H9 (cell line): ENCODE results near the gene UMAD1. TPM values are rescaled to one million over a fixed set of nuclear protein-coding genes. Genes with fewer than 3 reads are reported as not detected.

ENCODE experiments used
- DNase-seq: peaks from one replicate; pipeline ENCODE4 v3.0.0-alpha.2; 2017
- H2AFZ ChIP-seq: one replicate; pipeline ENCODE4 v1.6.1; 2013; ENCODE audit warnings: mild to moderate bottlenecking, low read length, control low read depth, moderate library complexity
- H2AK5ac ChIP-seq: 2 replicates; pipeline ENCODE4 v1.6.1; 2013; ENCODE audit warnings: low read length, control low read depth, mixed read lengths; ENCODE audit not compliant: insufficient read length
- H2BK120ac ChIP-seq: one replicate; pipeline ENCODE4 v1.6.1; 2013; ENCODE audit warnings: low read depth, mild to moderate bottlenecking, low read length, control low read depth, inconsistent platforms; ENCODE audit not compliant: poor library complexity, severe bottlenecking
- H2BK12ac ChIP-seq: 2 replicates; pipeline ENCODE4 v1.6.1; 2013; ENCODE audit warnings: low read length, control low read depth, mixed read lengths, low read depth; ENCODE audit not compliant: insufficient read length
- H2BK15ac ChIP-seq: 2 replicates; pipeline ENCODE4 v1.6.1; 2013; ENCODE audit warnings: low read depth, low read length, control low read depth
- H2BK20ac ChIP-seq: one replicate; pipeline ENCODE4 v1.6.1; 2013; ENCODE audit warnings: low read depth, mild to moderate bottlenecking, low read length, control low read depth, inconsistent platforms; ENCODE audit not compliant: poor library complexity, severe bottlenecking
- H2BK5ac ChIP-seq: 2 replicates; pipeline ENCODE4 v1.6.1; 2013; ENCODE audit warnings: low read length, control low read depth, mixed read lengths; ENCODE audit not compliant: insufficient read length
- H3K14ac ChIP-seq: 2 replicates; pipeline ENCODE4 v1.6.1; 2013; ENCODE audit warnings: low read length, control low read depth; ENCODE audit not compliant: insufficient read depth
- H3K18ac ChIP-seq: 2 replicates; pipeline ENCODE4 v1.6.1; 2013; ENCODE audit warnings: low read depth, mild to moderate bottlenecking, mixed read lengths, low read length, control low read depth; ENCODE audit not compliant: insufficient read length
- H3K23ac ChIP-seq: 2 replicates; pipeline ENCODE4 v1.6.1; 2013; ENCODE audit warnings: low read length, control low read depth, mixed read lengths, low read depth; ENCODE audit not compliant: insufficient read length
- H3K23me2 ChIP-seq: 2 replicates; pipeline ENCODE4 v1.6.1; 2013; ENCODE audit warnings: low read depth, mild to moderate bottlenecking, mixed read lengths, low read length, control low read depth; ENCODE audit not compliant: insufficient read length, poor library complexity, severe bottlenecking
- H3K27ac ChIP-seq: 2 replicates; pipeline ENCODE4 v1.5.1; 2013; ENCODE audit warnings: low read length, control low read depth, mixed read lengths, low read depth; ENCODE audit not compliant: insufficient read length
- H3K27me3 ChIP-seq: 2 replicates; pipeline ENCODE4 v1.6.1; 2013; ENCODE audit warnings: low read length, control low read depth, inconsistent platforms; ENCODE audit not compliant: insufficient read depth
- H3K4ac ChIP-seq: 2 replicates; pipeline ENCODE4 v1.6.1; 2013; ENCODE audit warnings: low read depth, mild to moderate bottlenecking, control low read depth, inconsistent platforms, low read length, moderate library complexity
- H3K4me1 ChIP-seq: 2 replicates; pipeline ENCODE4 v1.6.1; 2013; ENCODE audit warnings: low read length, control low read depth, inconsistent platforms; ENCODE audit not compliant: insufficient read depth
- H3K4me2 ChIP-seq: 2 replicates; pipeline ENCODE4 v1.6.1; 2013; ENCODE audit warnings: low read length, control low read depth, mixed read lengths; ENCODE audit not compliant: insufficient read length, insufficient read depth
- H3K56ac ChIP-seq: 2 replicates; pipeline ENCODE4 v1.6.1; 2013; ENCODE audit warnings: low read depth, mild to moderate bottlenecking, mixed read lengths, low read length, control low read depth; ENCODE audit not compliant: insufficient read length
- H3K79me1 ChIP-seq: 2 replicates; pipeline ENCODE4 v1.6.1; 2013; ENCODE audit warnings: low read depth, mild to moderate bottlenecking, moderate library complexity, low read length, control low read depth, inconsistent platforms; ENCODE audit not compliant: insufficient read depth, poor library complexity, severe bottlenecking
- H3K79me2 ChIP-seq: 2 replicates; pipeline ENCODE4 v1.6.1; 2013; ENCODE audit warnings: low read length, control low read depth, inconsistent platforms; ENCODE audit not compliant: insufficient read depth
- H3K9ac ChIP-seq: 2 replicates; pipeline ENCODE4 v1.6.1; 2013; ENCODE audit warnings: low read length, control low read depth, mixed read lengths; ENCODE audit not compliant: insufficient read length; ENCODE audit errors: extremely low read depth
- H3K9me3 ChIP-seq: one replicate; pipeline ENCODE4 v1.6.1; 2013; ENCODE audit warnings: low read depth, low read length, inconsistent platforms; ENCODE audit not compliant: control insufficient read depth
- H3T11ph ChIP-seq: one replicate; pipeline ENCODE4 v1.6.1; 2013; ENCODE audit warnings: mild to moderate bottlenecking, low read length, control low read depth, inconsistent platforms
- H4K20me1 ChIP-seq: one replicate; pipeline ENCODE4 v1.6.1; 2013; ENCODE audit not compliant: control insufficient read depth, insufficient read length, insufficient read depth
- H4K5ac ChIP-seq: 2 replicates; pipeline ENCODE4 v1.6.1; 2013; ENCODE audit warnings: low read depth, mild to moderate bottlenecking, mixed read lengths, low read length, control low read depth; ENCODE audit not compliant: insufficient read length
- H4K8ac ChIP-seq: replicated peaks from 2 replicates; pipeline ENCODE4 v1.6.1; 2013; ENCODE audit warnings: low read length, control low read depth, mixed read lengths, low read depth; ENCODE audit not compliant: insufficient read length
- H4K91ac ChIP-seq: 2 replicates; pipeline ENCODE4 v1.6.1; 2013; ENCODE audit warnings: low read depth, mild to moderate bottlenecking, moderate library complexity, mixed read lengths, low read length, control low read depth; ENCODE audit not compliant: insufficient read length
- H3K27ac Mint-ChIP-seq, 3 experiments: 2 replicates in 2 of 3; 3 replicates in 1 of 3; pipeline ENCODE4 v1.8.0; 2020 to 2021; ENCODE audit warnings: mixed read lengths in 3 of 3, mild to moderate bottlenecking in 1 of 3, moderate library complexity in 1 of 3
- H3K27me3 Mint-ChIP-seq: 2 replicates; pipeline ENCODE4 v1.8.0; 2021; ENCODE audit warnings: low read depth, mild to moderate bottlenecking, moderate library complexity, mixed read lengths
- H3K36me3 Mint-ChIP-seq, 3 experiments: 2 replicates in 2 of 3; 3 replicates in 1 of 3; pipeline ENCODE4 v1.8.0; 2020 to 2021; ENCODE audit warnings: low read depth in 3 of 3, mixed read lengths in 3 of 3; ENCODE audit not compliant: insufficient read depth in 1 of 3
- H3K4me1 Mint-ChIP-seq, 2 experiments: 2 replicates each; pipeline ENCODE4 v1.8.0; 2020; ENCODE audit warnings: mixed read lengths in 2 of 2
- H3K4me3 Mint-ChIP-seq, 2 experiments: 2 replicates in 1 of 2; 3 replicates in 1 of 2; pipeline ENCODE4 v1.8.0; 2020 to 2021; ENCODE audit warnings: mild to moderate bottlenecking in 2 of 2, mixed read lengths in 2 of 2, moderate library complexity in 1 of 2
- H3K9me3 Mint-ChIP-seq, 2 experiments: 2 replicates in 1 of 2; 3 replicates in 1 of 2; pipeline ENCODE4 v1.8.0; 2020; ENCODE audit warnings: mild to moderate bottlenecking in 2 of 2, mixed read lengths in 2 of 2, moderate library complexity in 1 of 2
- CTCF ChIP-seq: fragments of 200-600 bp; sonication (generic); conservative IDR thresholded peaks from 3 replicates; pipeline ENCODE4 v1.8.0; 2021; ENCODE audit warnings: antibody characterized with exemption, mild to moderate bottlenecking
- WGBS: extraction: QIAGEN DNeasy Blood & Tissue Kit; methylation state at CpG from one replicate; pipeline ENCODE4 v1.1.7; 2013; ENCODE audit warnings: missing lambda C conversion rate, low lambda C conversion rate, mixed read lengths; ENCODE audit not compliant: insufficient read length; ENCODE audit errors: extremely low coverage; 5-methylcytosine and 5-hydroxymethylcytosine counted together
- total RNA-seq: library from RNA; stranded (reverse); gene quantifications from 2 replicates; pipeline ENCODE4 v1.2.1, GENCODE V29; 2021

UMAD1 gene
- total RNA-seq, 1 experiment from 2014 or later = 8.9 TPM

- Histone ChIP-seq H4K8ac (peak overlapping the region; percentile 19), H4K20me1 (no peaks in the 10 kb centered on the region), H2AK5ac (no peak overlapping the region), H2BK15ac (no peak overlapping the region), H4K91ac (no peak overlapping the region), H4K5ac (no peak overlapping the region), H3K14ac (no peak overlapping the region), H3K4ac (no peak overlapping the region), H3K18ac (no peak overlapping the region), H2AFZ (no peak overlapping the region), H2BK12ac (no peak overlapping the region), H3K79me1 (no peaks in the 10 kb centered on the region), H3K27ac (no peak overlapping the region), H3K27me3 (no peaks in the 10 kb centered on the region), H2BK20ac (no peak overlapping the region), H3K9ac (no peak overlapping the region), H3K9me3 (no peaks in the 10 kb centered on the region), H3K4me2 (no peak overlapping the region), H2BK120ac (no peak overlapping the region), H3K4me1 (peaks cover 11% of the 10 kb centered on the region), H2BK5ac (no peak overlapping the region), H3K23ac (no peak overlapping the region), H3T11ph (no peak overlapping the region), H3K56ac (no peak overlapping the region), H3K79me2 (no peaks in the 10 kb centered on the region), H3K23me2 (no peaks in the 10 kb centered on the region)
- TF ChIP-seq CTCF = no peak
- DNase-seq = no peak
- Mint-ChIP-seq H3K9me3 (no peaks in the 10 kb centered on the region), H3K36me3 (no peaks in the 10 kb centered on the region), H3K27me3 (no peaks in the 10 kb centered on the region), H3K4me3 (no peak overlapping the region), H3K4me1 (peaks cover 20 to 22% of the 10 kb centered on the region in 2 experiments), H3K27ac (peak overlapping the region in 1 of 3 experiments; percentile 80; a peak in 2 of 7 replicates)
- WGBS = 100% methylated on average over 2 of the region's 8 CpGs
Observed at GRCh38 chr7:7769710-7770627, 129.4 kb downstream of the UMAD1 start.
